H9 (cell line): Measurements from ENCODE around the gene H19. TPM values are rescaled to one million over a fixed set of nuclear protein-coding genes. Genes with fewer than 3 reads are reported as not detected.

Experiments used
- DNase-seq: peaks from one replicate; pipeline ENCODE4 v3.0.0-alpha.2; 2017
- H2AFZ ChIP-seq: one replicate; pipeline ENCODE4 v1.6.1; 2013; ENCODE audit warnings: mild to moderate bottlenecking, low read length, control low read depth, moderate library complexity
- H2AK5ac ChIP-seq: 2 replicates; pipeline ENCODE4 v1.6.1; 2013; ENCODE audit warnings: low read length, control low read depth, mixed read lengths; ENCODE audit not compliant: insufficient read length
- H2BK120ac ChIP-seq: one replicate; pipeline ENCODE4 v1.6.1; 2013; ENCODE audit warnings: low read depth, mild to moderate bottlenecking, low read length, control low read depth, inconsistent platforms; ENCODE audit not compliant: poor library complexity, severe bottlenecking
- H2BK12ac ChIP-seq: 2 replicates; pipeline ENCODE4 v1.6.1; 2013; ENCODE audit warnings: low read length, control low read depth, mixed read lengths, low read depth; ENCODE audit not compliant: insufficient read length
- H2BK15ac ChIP-seq: 2 replicates; pipeline ENCODE4 v1.6.1; 2013; ENCODE audit warnings: low read depth, low read length, control low read depth
- H2BK20ac ChIP-seq: one replicate; pipeline ENCODE4 v1.6.1; 2013; ENCODE audit warnings: low read depth, mild to moderate bottlenecking, low read length, control low read depth, inconsistent platforms; ENCODE audit not compliant: poor library complexity, severe bottlenecking
- H2BK5ac ChIP-seq: 2 replicates; pipeline ENCODE4 v1.6.1; 2013; ENCODE audit warnings: low read length, control low read depth, mixed read lengths; ENCODE audit not compliant: insufficient read length
- H3K14ac ChIP-seq: 2 replicates; pipeline ENCODE4 v1.6.1; 2013; ENCODE audit warnings: low read length, control low read depth; ENCODE audit not compliant: insufficient read depth
- H3K18ac ChIP-seq: 2 replicates; pipeline ENCODE4 v1.6.1; 2013; ENCODE audit warnings: low read depth, mild to moderate bottlenecking, mixed read lengths, low read length, control low read depth; ENCODE audit not compliant: insufficient read length
- H3K23ac ChIP-seq: 2 replicates; pipeline ENCODE4 v1.6.1; 2013; ENCODE audit warnings: low read length, control low read depth, mixed read lengths, low read depth; ENCODE audit not compliant: insufficient read length
- H3K23me2 ChIP-seq: 2 replicates; pipeline ENCODE4 v1.6.1; 2013; ENCODE audit warnings: low read depth, mild to moderate bottlenecking, mixed read lengths, low read length, control low read depth; ENCODE audit not compliant: insufficient read length, poor library complexity, severe bottlenecking
- H3K27ac ChIP-seq: 2 replicates; pipeline ENCODE4 v1.5.1; 2013; ENCODE audit warnings: low read length, control low read depth, mixed read lengths, low read depth; ENCODE audit not compliant: insufficient read length
- H3K27me3 ChIP-seq: 2 replicates; pipeline ENCODE4 v1.6.1; 2013; ENCODE audit warnings: low read length, control low read depth, inconsistent platforms; ENCODE audit not compliant: insufficient read depth
- H3K4ac ChIP-seq: 2 replicates; pipeline ENCODE4 v1.6.1; 2013; ENCODE audit warnings: low read depth, mild to moderate bottlenecking, control low read depth, inconsistent platforms, low read length, moderate library complexity
- H3K4me1 ChIP-seq: 2 replicates; pipeline ENCODE4 v1.6.1; 2013; ENCODE audit warnings: low read length, control low read depth, inconsistent platforms; ENCODE audit not compliant: insufficient read depth
- H3K4me2 ChIP-seq: 2 replicates; pipeline ENCODE4 v1.6.1; 2013; ENCODE audit warnings: low read length, control low read depth, mixed read lengths; ENCODE audit not compliant: insufficient read length, insufficient read depth
- H3K56ac ChIP-seq: 2 replicates; pipeline ENCODE4 v1.6.1; 2013; ENCODE audit warnings: low read depth, mild to moderate bottlenecking, mixed read lengths, low read length, control low read depth; ENCODE audit not compliant: insufficient read length
- H3K79me1 ChIP-seq: 2 replicates; pipeline ENCODE4 v1.6.1; 2013; ENCODE audit warnings: low read depth, mild to moderate bottlenecking, moderate library complexity, low read length, control low read depth, inconsistent platforms; ENCODE audit not compliant: insufficient read depth, poor library complexity, severe bottlenecking
- H3K79me2 ChIP-seq: 2 replicates; pipeline ENCODE4 v1.6.1; 2013; ENCODE audit warnings: low read length, control low read depth, inconsistent platforms; ENCODE audit not compliant: insufficient read depth
- H3K9ac ChIP-seq: 2 replicates; pipeline ENCODE4 v1.6.1; 2013; ENCODE audit warnings: low read length, control low read depth, mixed read lengths; ENCODE audit not compliant: insufficient read length; ENCODE audit errors: extremely low read depth
- H3K9me3 ChIP-seq: one replicate; pipeline ENCODE4 v1.6.1; 2013; ENCODE audit warnings: low read depth, low read length, inconsistent platforms; ENCODE audit not compliant: control insufficient read depth
- H3T11ph ChIP-seq: one replicate; pipeline ENCODE4 v1.6.1; 2013; ENCODE audit warnings: mild to moderate bottlenecking, low read length, control low read depth, inconsistent platforms
- H4K20me1 ChIP-seq: one replicate; pipeline ENCODE4 v1.6.1; 2013; ENCODE audit not compliant: control insufficient read depth, insufficient read length, insufficient read depth
- H4K5ac ChIP-seq: 2 replicates; pipeline ENCODE4 v1.6.1; 2013; ENCODE audit warnings: low read depth, mild to moderate bottlenecking, mixed read lengths, low read length, control low read depth; ENCODE audit not compliant: insufficient read length
- H4K8ac ChIP-seq: replicated peaks from 2 replicates; pipeline ENCODE4 v1.6.1; 2013; ENCODE audit warnings: low read length, control low read depth, mixed read lengths, low read depth; ENCODE audit not compliant: insufficient read length
- H4K91ac ChIP-seq: 2 replicates; pipeline ENCODE4 v1.6.1; 2013; ENCODE audit warnings: low read depth, mild to moderate bottlenecking, moderate library complexity, mixed read lengths, low read length, control low read depth; ENCODE audit not compliant: insufficient read length
- H3K27ac Mint-ChIP-seq, 3 experiments: 2 replicates in 2 of 3; 3 replicates in 1 of 3; pipeline ENCODE4 v1.8.0; 2020 to 2021; ENCODE audit warnings: mixed read lengths in 3 of 3, mild to moderate bottlenecking in 1 of 3, moderate library complexity in 1 of 3
- H3K27me3 Mint-ChIP-seq: 2 replicates; pipeline ENCODE4 v1.8.0; 2021; ENCODE audit warnings: low read depth, mild to moderate bottlenecking, moderate library complexity, mixed read lengths
- H3K36me3 Mint-ChIP-seq, 3 experiments: 2 replicates in 2 of 3; 3 replicates in 1 of 3; pipeline ENCODE4 v1.8.0; 2020 to 2021; ENCODE audit warnings: low read depth in 3 of 3, mixed read lengths in 3 of 3; ENCODE audit not compliant: insufficient read depth in 1 of 3
- H3K4me1 Mint-ChIP-seq, 2 experiments: 2 replicates each; pipeline ENCODE4 v1.8.0; 2020; ENCODE audit warnings: mixed read lengths in 2 of 2
- H3K4me3 Mint-ChIP-seq, 2 experiments: 2 replicates in 1 of 2; 3 replicates in 1 of 2; pipeline ENCODE4 v1.8.0; 2020 to 2021; ENCODE audit warnings: mild to moderate bottlenecking in 2 of 2, mixed read lengths in 2 of 2, moderate library complexity in 1 of 2
- H3K9me3 Mint-ChIP-seq, 2 experiments: 2 replicates in 1 of 2; 3 replicates in 1 of 2; pipeline ENCODE4 v1.8.0; 2020; ENCODE audit warnings: mild to moderate bottlenecking in 2 of 2, mixed read lengths in 2 of 2, moderate library complexity in 1 of 2
- CTCF ChIP-seq: fragments of 200-600 bp; sonication (generic); conservative IDR thresholded peaks from 3 replicates; pipeline ENCODE4 v1.8.0; 2021; ENCODE audit warnings: antibody characterized with exemption, mild to moderate bottlenecking
- WGBS: extraction: QIAGEN DNeasy Blood & Tissue Kit; methylation state at CpG from one replicate; pipeline ENCODE4 v1.1.7; 2013; ENCODE audit warnings: missing lambda C conversion rate, low lambda C conversion rate, mixed read lengths; ENCODE audit not compliant: insufficient read length; ENCODE audit errors: extremely low coverage; 5-methylcytosine and 5-hydroxymethylcytosine counted together
- total RNA-seq: library from RNA; stranded (reverse); gene quantifications from 2 replicates; pipeline ENCODE4 v1.2.1, GENCODE V29; 2021

The H19 gene
- total RNA-seq, 1 experiment from 2014 or later = 10.7 TPM

GRCh38 chr11:1966531-1966930 lies 31.1 kb downstream of the H19 start:
- H2BK20ac ChIP-seq = no peak overlapping the region
- H3K4me2 ChIP-seq = no peak overlapping the region
- H3K14ac ChIP-seq = no peak overlapping the region

More at GRCh38 chr11:1966531-1966930, 31.1 kb downstream of the H19 start:
- Histone ChIP-seq H4K8ac (no peak overlapping the region), H2BK5ac (no peak overlapping the region), H2AFZ (no peak overlapping the region), H3K4ac (no peak overlapping the region), H3K56ac (no peak overlapping the region), H3T11ph (no peak overlapping the region), H3K4me1 (no peaks in the 10 kb centered on the region), H3K18ac (no peak overlapping the region), H3K23ac (no peak overlapping the region), H3K27ac (no peak overlapping the region), H2BK120ac (no peak overlapping the region), H4K91ac (no peak overlapping the region), H3K27me3 (no peaks in the 10 kb centered on the region), H2AK5ac (no peak overlapping the region), H3K9me3 (no peaks in the 10 kb centered on the region), H2BK12ac (no peak overlapping the region), H3K23me2 (no peaks in the 10 kb centered on the region), H3K79me1 (no peaks in the 10 kb centered on the region), H2BK15ac (no peak overlapping the region), H3K79me2 (no peaks in the 10 kb centered on the region), H4K20me1 (no peaks in the 10 kb centered on the region), H4K5ac (no peak overlapping the region), H3K9ac (no peak overlapping the region)
- Mint-ChIP-seq H3K27me3 (no peaks in the 10 kb centered on the region), H3K36me3 (no peaks in the 10 kb centered on the region), H3K4me1 (no peaks in the 10 kb centered on the region), H3K9me3 (no peaks in the 10 kb centered on the region), H3K27ac (no peak overlapping the region), H3K4me3 (no peak overlapping the region)
- no peak for DNase-seq
- no CpG with 5 or more reads among the region's 18 CpGs for WGBS
- no peak for TF ChIP-seq CTCF
